WTC11 (cell line): ENCODE measurements around the gene RPRD1A. TPM values are rescaled to one million over a fixed set of nuclear protein-coding genes. Genes with fewer than 3 reads are reported as not detected.

Experiments used
- ATAC-seq: fragments of 200-7000 bp; cut with Tn5 transposase; 2 replicates; pipeline ENCODE4 v1.10.0; 2021; ENCODE audit warnings: mild to moderate bottlenecking, moderate library complexity
- CTCF ChIA-PET: fragments of 300-600 bp; sonication (Branson Sonifier 250); formaldehyde crosslinking; loops from one replicate; lab custom pipeline; 2021; ENCODE audit warnings: antibody characterized with exemption; lab: Charles Lee
- POLR2A ChIA-PET: fragments of 350-600 bp; sonication (Branson Sonifier 250); formaldehyde crosslinking; loops from one replicate; lab custom pipeline; 2021; ENCODE audit warnings: antibody characterized with exemption; lab: Charles Lee
- DNase-seq: peaks from one replicate; pipeline ENCODE4 v3.0.0; 2021; ENCODE audit warnings: low spot score
- H3K27ac Mint-ChIP-seq: 2 replicates; pipeline ENCODE4 v1.8.0; 2021; ENCODE audit warnings: mixed read lengths
- H3K27me3 Mint-ChIP-seq: 2 replicates; pipeline ENCODE4 v1.8.0; 2021; ENCODE audit warnings: low read depth, mild to moderate bottlenecking, moderate library complexity, mixed read lengths
- H3K36me3 Mint-ChIP-seq: 2 replicates; pipeline ENCODE4 v1.8.0; 2021; ENCODE audit warnings: mixed read lengths
- H3K4me1 Mint-ChIP-seq: 2 replicates; pipeline ENCODE4 v1.8.0; 2022; ENCODE audit warnings: mixed read lengths
- H3K4me3 Mint-ChIP-seq: 2 replicates; pipeline ENCODE4 v1.8.0; 2021; ENCODE audit warnings: mild to moderate bottlenecking, moderate library complexity, mixed read lengths
- H3K9me3 Mint-ChIP-seq: 2 replicates; pipeline ENCODE4 v1.8.0; 2021; ENCODE audit warnings: mixed read lengths
- ATF1 ChIP-seq: sonication (generic); formaldehyde crosslinking; IDR thresholded peaks from 2 replicates; pipeline ENCODE4 v1.8.1; 2023; ENCODE audit warnings: mild to moderate bottlenecking, moderate library complexity, missing genetic modification reagents
- ATF2 ChIP-seq: sonication (generic); formaldehyde crosslinking; IDR thresholded peaks from 2 replicates; pipeline ENCODE4 v1.8.1; 2022; ENCODE audit warnings: low read depth, missing genetic modification reagents, borderline replicate concordance
- ATF6 ChIP-seq: sonication (generic); formaldehyde crosslinking; IDR thresholded peaks from 2 replicates; pipeline ENCODE4 v1.8.1; 2023; ENCODE audit warnings: mild to moderate bottlenecking, missing genetic modification reagents
- E2F5 ChIP-seq: sonication (generic); formaldehyde crosslinking; IDR thresholded peaks from 2 replicates; pipeline ENCODE4 v1.8.1; 2022; ENCODE audit warnings: mild to moderate bottlenecking, moderate library complexity, missing genetic modification reagents
- ETV6 ChIP-seq: sonication (generic); formaldehyde crosslinking; IDR thresholded peaks from 2 replicates; pipeline ENCODE4 v1.8.1; 2022; ENCODE audit warnings: mild to moderate bottlenecking, missing genetic modification reagents
- FOXJ3 ChIP-seq: sonication (generic); formaldehyde crosslinking; IDR thresholded peaks from 2 replicates; pipeline ENCODE4 v1.9.0; 2021; ENCODE audit warnings: missing genetic modification reagents, mild to moderate bottlenecking, borderline replicate concordance
- FOXP4 ChIP-seq: sonication (generic); formaldehyde crosslinking; IDR thresholded peaks from 2 replicates; pipeline ENCODE4 v1.8.0; 2022; ENCODE audit warnings: mild to moderate bottlenecking, missing genetic modification reagents
- IRF1 ChIP-seq: sonication (generic); formaldehyde crosslinking; IDR thresholded peaks from 2 replicates; pipeline ENCODE4 v1.8.0; 2023; ENCODE audit warnings: missing genetic modification reagents
- KAT7 ChIP-seq: sonication (generic); formaldehyde crosslinking; IDR thresholded peaks from 2 replicates; pipeline ENCODE4 v1.8.1; 2023; ENCODE audit warnings: missing genetic modification reagents, mild to moderate bottlenecking, borderline replicate concordance
- MLX ChIP-seq: sonication (generic); formaldehyde crosslinking; IDR thresholded peaks from 2 replicates; pipeline ENCODE4 v1.8.1; 2023; ENCODE audit warnings: mild to moderate bottlenecking, missing genetic modification reagents, moderate library complexity
- MXD4 ChIP-seq: fragments of 250-450 bp; sonication (Bioruptor Pico); IDR thresholded peaks from 2 replicates; pipeline ENCODE4 v1.8.0; 2021; ENCODE audit warnings: mild to moderate bottlenecking, moderate library complexity, borderline replicate concordance
- NFE2L1 ChIP-seq: sonication (generic); formaldehyde crosslinking; IDR thresholded peaks from 2 replicates; pipeline ENCODE4 v1.8.1; 2023; ENCODE audit warnings: missing genetic modification reagents
- NR1H2 ChIP-seq: sonication (generic); formaldehyde crosslinking; IDR thresholded peaks from 2 replicates; pipeline ENCODE4 v1.9.0; 2021; ENCODE audit warnings: mild to moderate bottlenecking, moderate library complexity, missing genetic modification reagents
- NR2C2 ChIP-seq: sonication (generic); formaldehyde crosslinking; IDR thresholded peaks from 2 replicates; pipeline ENCODE4 v1.8.0; 2022; ENCODE audit warnings: mild to moderate bottlenecking, missing genetic modification reagents
- OVOL2 ChIP-seq: fragments of 250-450 bp; sonication (Bioruptor Pico); IDR thresholded peaks from 2 replicates; pipeline ENCODE4 v1.9.0; 2021; ENCODE audit warnings: mild to moderate bottlenecking, borderline replicate concordance
- RELA ChIP-seq: sonication (generic); formaldehyde crosslinking; IDR thresholded peaks from 2 replicates; pipeline ENCODE4 v1.8.1; 2022; ENCODE audit warnings: missing genetic modification reagents, mild to moderate bottlenecking, borderline replicate concordance
- STAT6 ChIP-seq: sonication (generic); formaldehyde crosslinking; conservative IDR thresholded peaks from 2 replicates; pipeline ENCODE4 v1.8.1; 2023; ENCODE audit warnings: mild to moderate bottlenecking, low read depth, missing genetic modification reagents, moderate library complexity
- ZNF263 ChIP-seq: sonication (generic); formaldehyde crosslinking; IDR thresholded peaks from 2 replicates; pipeline ENCODE4 v1.8.1; 2022; ENCODE audit warnings: low read depth, mild to moderate bottlenecking, moderate library complexity, missing genetic modification reagents
- ZNF532 ChIP-seq: fragments of 250-450 bp; sonication (Bioruptor Pico); IDR thresholded peaks from 2 replicates; pipeline ENCODE4 v1.9.0; 2021; ENCODE audit warnings: mild to moderate bottlenecking, borderline replicate concordance
- total RNA-seq: library from RNA; stranded (reverse); gene quantifications from 3 replicates; pipeline ENCODE4 v1.2.3, GENCODE V29; 2021

Gene RPRD1A
- total RNA-seq, 1 experiment from 2014 or later: 115 TPM

GRCh38 chr18:36074435-36074834 is 7.1 kb upstream of the RPRD1A start:
- H3K27ac Mint-ChIP-seq: no peak overlapping the region
- H3K27me3 Mint-ChIP-seq: peaks cover 12% of the 10 kb centered on the region; the same call in 1 of the 2 replicates
- H3K9me3 Mint-ChIP-seq: peaks cover 8% of the 10 kb centered on the region
- CTCF ChIA-PET: interaction anchor here (0.7 kb wide), 1 partner anchor 14 kb away, joined by 4 read pairs; no protein-coding TSS in a partner anchor
- no peak for TF ChIP-seq ATF1 (CRISPR knock-in tag)
- TF ChIP-seq ATF2 (CRISPR knock-in tag): no peak
- TF ChIP-seq NR1H2 (CRISPR knock-in tag): no peak
- no peak for TF ChIP-seq STAT6 (CRISPR knock-in tag)
- no peak for TF ChIP-seq KAT7 (CRISPR knock-in tag)
- TF ChIP-seq, all 79 proteins: peak for 0
- Mint-ChIP-seq H3K4me3 (no peak overlapping the region), H3K36me3 (peaks cover 7% of the 10 kb centered on the region; the same call in 1 of the 2 replicates), H3K4me1 (no peaks in the 10 kb centered on the region)
- ATAC-seq (no peak), DNase-seq (no peak)
- POLR2A ChIA-PET: no interaction called here

- no peaks in the 10 kb centered on the region for H3K4me1 Mint-ChIP-seq
- ChIA-PET POLR2A (no interaction called here), CTCF (interaction anchor here (0.8 to 1.0 kb wide), 2 partner anchors 22 to 56 kb away, joined by 3 to 4 read pairs; no protein-coding TSS in a partner anchor)
- H3K4me3 Mint-ChIP-seq: no peak overlapping the region
- no peak overlapping the region for H3K27ac Mint-ChIP-seq
- ATAC-seq: no peak
- H3K27me3 Mint-ChIP-seq: peaks cover 8% of the 10 kb centered on the region; the same call in 1 of the 2 replicates
- DNase-seq: no peak
- peaks cover under 1% of the 10 kb centered on the region; the same call in 1 of the 2 replicates for H3K36me3 Mint-ChIP-seq
- H3K9me3 Mint-ChIP-seq: peaks cover 1% of the 10 kb centered on the region
- TF ChIP-seq ZNF263 (CRISPR knock-in tag) (no peak), OVOL2 (CRISPR knock-in tag) (no peak), ATF6 (CRISPR knock-in tag) (no peak), E2F5 (CRISPR knock-in tag) (no peak), RELA (CRISPR knock-in tag) (no peak), MXD4 (CRISPR knock-in tag) (no peak), MLX (no peak), ETV6 (CRISPR knock-in tag) (no peak), ZNF532 (CRISPR knock-in tag) (no peak), NR2C2 (CRISPR knock-in tag) (no peak), IRF1 (CRISPR knock-in tag) (no peak), FOXP4 (CRISPR knock-in tag) (no peak), FOXJ3 (no peak), NFE2L1 (CRISPR knock-in tag) (no peak)
Measured at GRCh38 chr18:36073676-36074075, 6.3 kb upstream of the RPRD1A start.
